ENCODE results near the gene TPM1.

Gene TPM1

DNA sequence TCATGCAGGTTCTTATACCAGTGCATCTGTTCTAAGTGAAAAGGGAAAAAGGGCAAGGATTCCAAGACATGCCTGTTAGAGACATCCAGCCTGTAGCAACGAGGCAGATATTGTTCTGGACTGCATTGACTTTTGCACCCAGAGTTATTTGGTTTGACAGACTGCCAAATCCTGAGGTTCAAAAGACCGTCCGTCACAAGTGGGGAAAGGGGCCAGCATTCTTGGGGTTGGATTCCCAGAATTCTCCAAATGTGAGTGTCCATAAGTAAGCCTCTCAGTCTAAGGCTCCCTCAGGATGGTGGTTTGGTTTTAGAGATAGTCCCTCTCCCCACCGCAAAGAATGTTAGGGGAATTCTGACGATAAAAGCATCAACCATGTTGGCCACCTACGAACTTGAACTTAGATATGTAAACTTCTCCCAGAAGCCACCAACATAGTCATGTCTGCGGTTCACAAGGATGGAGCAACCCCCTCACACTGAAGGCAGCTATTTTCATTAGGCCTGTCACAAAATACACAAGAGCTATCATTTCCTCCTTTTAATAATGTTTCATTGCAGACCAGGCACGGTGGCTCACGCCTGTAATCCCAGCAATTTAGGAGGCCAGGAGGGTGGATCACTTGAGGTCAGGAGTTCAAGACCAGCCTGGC lies 65.5 kb downstream of the TPM1 start:
- no peaks in the 10 kb centered on the region for H3K4me1 ChIP-seq
- no peak overlapping the region for H3K4me3 ChIP-seq (ENCODE audit: low read depth, low read length)
- no peak overlapping the region for H3K4me2 ChIP-seq (ENCODE audit: low read length)
- H3K9me3 ChIP-seq (ENCODE audit: control insufficient read depth, low read length) = no peaks in the 10 kb centered on the region
- H3K27me3 ChIP-seq (ENCODE audit: control insufficient read depth, insufficient read depth, low read length) = no peaks in the 10 kb centered on the region
- TF ChIP-seq, protein P1, sequence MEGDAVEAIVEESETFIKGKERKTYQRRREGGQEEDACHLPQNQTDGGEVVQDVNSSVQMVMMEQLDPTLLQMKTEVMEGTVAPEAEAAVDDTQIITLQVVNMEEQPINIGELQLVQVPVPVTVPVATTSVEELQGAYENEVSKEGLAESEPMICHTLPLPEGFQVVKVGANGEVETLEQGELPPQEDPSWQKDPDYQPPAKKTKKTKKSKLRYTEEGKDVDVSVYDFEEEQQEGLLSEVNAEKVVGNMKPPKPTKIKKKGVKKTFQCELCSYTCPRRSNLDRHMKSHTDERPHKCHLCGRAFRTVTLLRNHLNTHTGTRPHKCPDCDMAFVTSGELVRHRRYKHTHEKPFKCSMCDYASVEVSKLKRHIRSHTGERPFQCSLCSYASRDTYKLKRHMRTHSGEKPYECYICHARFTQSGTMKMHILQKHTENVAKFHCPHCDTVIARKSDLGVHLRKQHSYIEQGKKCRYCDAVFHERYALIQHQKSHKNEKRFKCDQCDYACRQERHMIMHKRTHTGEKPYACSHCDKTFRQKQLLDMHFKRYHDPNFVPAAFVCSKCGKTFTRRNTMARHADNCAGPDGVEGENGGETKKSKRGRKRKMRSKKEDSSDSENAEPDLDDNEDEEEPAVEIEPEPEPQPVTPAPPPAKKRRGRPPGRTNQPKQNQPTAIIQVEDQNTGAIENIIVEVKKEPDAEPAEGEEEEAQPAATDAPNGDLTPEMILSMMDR (IDR thresholded peaks at IDR 0.05) = no peak
- H2AFZ ChIP-seq = no peak overlapping the region
- no peaks in the 10 kb centered on the region for H3K36me3 ChIP-seq (ENCODE audit: control insufficient read depth, insufficient read depth, low read length)
- no peaks in the 10 kb centered on the region for H3K79me2 ChIP-seq
- H3K9ac ChIP-seq = no peak overlapping the region
- H3K27ac ChIP-seq = no peak overlapping the region

DNA sequence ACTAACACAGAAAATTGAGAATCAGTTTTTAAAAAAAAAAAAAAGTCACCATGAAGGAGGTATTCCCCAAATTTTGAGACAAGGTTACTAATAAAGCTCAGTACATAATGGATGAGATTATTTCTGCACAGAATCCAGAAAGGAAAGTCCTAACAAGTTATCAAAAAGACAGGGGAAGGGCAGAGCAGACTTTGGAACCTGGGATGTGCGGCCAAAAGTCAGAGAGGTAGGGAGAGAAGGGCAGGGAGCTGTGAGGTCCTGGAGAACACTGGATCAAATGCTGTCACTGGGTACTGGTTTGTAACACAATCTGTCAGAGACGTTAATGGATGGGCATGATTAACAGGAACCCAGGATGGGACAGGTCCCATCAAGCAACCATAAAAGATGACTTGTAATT lies 67.0 kb downstream of the TPM1 start:
- H3K9me3 ChIP-seq (ENCODE audit: control insufficient read depth, low read length) = no peaks in the 10 kb centered on the region
- H3K36me3 ChIP-seq (ENCODE audit: control insufficient read depth, insufficient read depth, low read length) = no peaks in the 10 kb centered on the region
- H3K79me2 ChIP-seq = no peaks in the 10 kb centered on the region
- H3K4me3 ChIP-seq (ENCODE audit: low read depth, low read length) = no peak overlapping the region
- TF ChIP-seq, protein P1 (IDR thresholded peaks at IDR 0.05) = no peak
- no peak overlapping the region for H3K27ac ChIP-seq
- H3K27me3 ChIP-seq (ENCODE audit: control insufficient read depth, insufficient read depth, low read length) = no peaks in the 10 kb centered on the region
- no peak overlapping the region for H3K4me2 ChIP-seq (ENCODE audit: low read length)
- H3K4me1 ChIP-seq = no peaks in the 10 kb centered on the region
- no peak overlapping the region for H2AFZ ChIP-seq
- H3K9ac ChIP-seq = no peak overlapping the region

DNA sequence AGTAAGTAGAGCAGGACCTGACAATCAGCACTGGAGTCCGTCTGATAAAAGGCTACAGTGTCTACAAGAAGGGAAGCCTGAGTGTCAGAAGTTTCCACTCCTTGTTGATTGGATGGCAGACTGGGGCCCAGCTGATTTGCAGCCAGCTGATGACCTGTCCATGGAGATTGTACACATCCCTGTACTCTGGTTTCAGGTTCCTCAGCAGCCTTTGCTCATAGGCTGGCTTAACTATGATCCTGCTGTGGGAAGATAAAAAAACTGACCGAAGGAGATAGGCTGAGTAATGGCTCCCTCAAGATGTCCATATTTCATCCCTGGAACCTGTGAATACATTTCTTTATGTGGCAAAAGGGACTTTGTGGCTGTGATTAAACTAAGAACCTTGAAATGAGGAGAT lies 67.4 kb downstream of the TPM1 start:
- H3K27me3 ChIP-seq (ENCODE audit: control insufficient read depth, insufficient read depth, low read length) = no peaks in the 10 kb centered on the region
- H3K79me2 ChIP-seq = no peaks in the 10 kb centered on the region
- TF ChIP-seq, protein P1 (IDR thresholded peaks at IDR 0.05) = no peak
- no peak overlapping the region for H3K27ac ChIP-seq
- no peaks in the 10 kb centered on the region for H3K36me3 ChIP-seq (ENCODE audit: control insufficient read depth, insufficient read depth, low read length)
- H3K9ac ChIP-seq = no peak overlapping the region
- H3K4me1 ChIP-seq = no peaks in the 10 kb centered on the region
- no peak overlapping the region for H2AFZ ChIP-seq
- H3K4me2 ChIP-seq (ENCODE audit: low read length) = no peak overlapping the region
- H3K9me3 ChIP-seq (ENCODE audit: control insufficient read depth, low read length) = no peaks in the 10 kb centered on the region
- H3K4me3 ChIP-seq (ENCODE audit: low read depth, low read length) = no peak overlapping the region

DNA sequence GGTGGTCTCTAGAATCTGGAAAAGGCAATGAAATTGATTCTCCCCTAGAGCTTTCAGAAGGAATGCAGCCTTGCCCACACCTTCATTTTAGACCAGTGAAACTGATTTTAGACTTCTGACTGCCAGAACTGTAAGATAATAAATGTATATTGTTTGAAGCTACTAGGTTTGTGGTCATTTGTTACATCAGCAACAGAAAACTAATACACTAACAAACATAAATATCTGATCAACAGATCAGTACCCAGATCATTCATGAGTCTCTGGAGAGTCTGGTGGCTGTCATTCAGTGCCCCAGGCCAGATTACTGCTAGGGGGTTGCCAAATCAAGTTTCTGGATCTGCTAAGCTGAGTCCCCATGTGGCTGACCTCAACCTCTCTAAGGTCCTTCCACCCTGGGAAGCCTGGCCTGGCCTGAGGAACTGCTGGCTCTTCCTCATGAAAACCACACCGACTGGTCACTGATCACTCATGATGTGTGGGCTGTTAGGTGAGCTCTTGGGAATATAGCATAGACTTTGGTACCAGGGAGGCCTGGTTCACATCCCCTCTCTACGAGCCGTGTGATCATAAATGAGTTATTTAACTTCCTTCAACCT lies 68.0 kb downstream of the TPM1 start:
- Histone ChIP-seq H3K4me2 (ENCODE audit: low read length) (no peak overlapping the region), H2AFZ (no peak overlapping the region), H3K27ac (no peak overlapping the region), H3K4me1 (no peaks in the 10 kb centered on the region), H3K4me3 (ENCODE audit: low read depth, low read length) (no peak overlapping the region), H3K9ac (no peak overlapping the region), H3K79me2 (no peaks in the 10 kb centered on the region), H3K9me3 (ENCODE audit: control insufficient read depth, low read length) (no peaks in the 10 kb centered on the region), H3K36me3 (ENCODE audit: control insufficient read depth, insufficient read depth, low read length) (no peaks in the 10 kb centered on the region), H3K27me3 (ENCODE audit: control insufficient read depth, insufficient read depth, low read length) (no peaks in the 10 kb centered on the region)
- TF ChIP-seq, protein P1 (IDR thresholded peaks at IDR 0.05) = no peak

DNA sequence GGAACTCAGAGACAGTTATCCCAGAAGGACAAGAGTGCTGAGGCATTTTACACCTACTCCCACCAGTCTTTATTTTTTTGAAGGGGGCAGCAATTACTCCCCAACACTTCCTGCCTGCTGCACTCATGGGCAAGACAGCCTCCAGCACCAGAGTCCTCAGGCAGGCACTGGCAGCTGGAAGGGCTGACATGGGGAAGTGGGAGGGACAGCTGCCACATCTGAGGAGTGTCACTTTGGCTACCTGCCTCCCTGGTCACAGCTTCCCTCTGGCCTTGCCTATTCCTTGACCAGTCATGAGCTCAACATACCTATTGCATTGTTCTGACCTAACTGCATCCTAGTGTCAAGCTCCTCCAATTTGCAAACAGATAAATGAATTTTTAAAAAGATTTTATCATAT lies 68.9 kb downstream of the TPM1 start:
- Histone ChIP-seq H3K4me3 (ENCODE audit: low read depth, low read length) (no peak overlapping the region), H3K9me3 (ENCODE audit: control insufficient read depth, low read length) (no peaks in the 10 kb centered on the region), H3K36me3 (ENCODE audit: control insufficient read depth, insufficient read depth, low read length) (no peaks in the 10 kb centered on the region), H3K4me1 (no peaks in the 10 kb centered on the region), H2AFZ (no peak overlapping the region), H3K9ac (no peak overlapping the region), H3K27ac (no peak overlapping the region), H3K4me2 (ENCODE audit: low read length) (no peak overlapping the region), H3K79me2 (no peaks in the 10 kb centered on the region), H3K27me3 (ENCODE audit: control insufficient read depth, insufficient read depth, low read length) (no peaks in the 10 kb centered on the region)
- TF ChIP-seq, protein P1 (IDR thresholded peaks at IDR 0.05) = no peak
